HG02885 (cell line): ENCODE data around the gene C1orf198.

Experiments used
- ATAC-seq: cut with Tn5 transposase; IDR thresholded peaks from one replicate; pipeline ENCODE4 v1.9.1; 2021; ENCODE audit warnings: mild to moderate bottlenecking; ENCODE audit not compliant: unreplicated experiment, poor library complexity

Gene C1orf198

GRCh38 chr1:230839173-230839572 is 29.1 kb downstream of the C1orf198 start:
- no peak for ATAC-seq

- no peak for ATAC-seq
These were observed 31.5 kb downstream of the C1orf198 start for GRCh38 chr1:230836793-230837192.

GRCh38 chr1:230836347-230836746 is 32.0 kb downstream of the C1orf198 start:
- no peak for ATAC-seq

DNA sequence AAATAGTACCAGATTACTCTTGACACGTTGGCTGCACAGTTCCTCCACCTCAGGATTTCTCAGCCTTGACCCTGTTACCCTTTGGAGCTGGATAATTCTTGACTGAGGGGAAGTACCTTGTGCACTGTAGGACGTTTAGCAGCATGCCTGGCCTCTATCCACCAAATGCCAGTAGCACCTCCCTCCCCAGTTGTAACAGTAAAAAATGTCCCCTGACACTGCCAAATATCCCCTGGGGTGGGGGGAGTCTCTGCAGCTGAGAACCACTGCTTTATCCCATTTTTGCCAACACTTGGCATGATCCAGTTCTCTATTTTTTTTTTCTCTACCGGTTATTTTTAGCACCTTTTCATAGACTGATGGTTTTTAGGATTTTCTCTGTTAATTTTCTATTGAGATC is 34.0 kb downstream of the C1orf198 start:
- no peak for ATAC-seq

DNA sequence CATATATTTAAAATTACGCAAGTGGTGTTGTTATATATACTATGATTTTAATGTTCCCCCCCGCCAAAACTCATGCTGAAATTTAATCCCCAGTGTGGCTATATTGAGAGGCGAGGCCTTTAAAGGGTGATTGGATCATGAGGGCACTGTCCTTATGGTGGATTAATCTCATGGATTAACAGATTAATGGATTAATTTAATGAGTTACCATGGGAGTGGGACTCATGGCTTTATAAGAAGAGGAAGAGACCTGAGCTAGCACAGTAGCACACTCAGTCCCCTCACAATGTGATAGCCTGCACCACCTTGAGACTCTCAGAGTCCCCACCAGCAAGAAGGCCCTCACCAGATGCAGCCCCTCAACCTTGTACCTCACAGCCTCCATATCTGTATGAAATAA is 34.8 kb downstream of the C1orf198 start:
- ATAC-seq = no peak

DNA sequence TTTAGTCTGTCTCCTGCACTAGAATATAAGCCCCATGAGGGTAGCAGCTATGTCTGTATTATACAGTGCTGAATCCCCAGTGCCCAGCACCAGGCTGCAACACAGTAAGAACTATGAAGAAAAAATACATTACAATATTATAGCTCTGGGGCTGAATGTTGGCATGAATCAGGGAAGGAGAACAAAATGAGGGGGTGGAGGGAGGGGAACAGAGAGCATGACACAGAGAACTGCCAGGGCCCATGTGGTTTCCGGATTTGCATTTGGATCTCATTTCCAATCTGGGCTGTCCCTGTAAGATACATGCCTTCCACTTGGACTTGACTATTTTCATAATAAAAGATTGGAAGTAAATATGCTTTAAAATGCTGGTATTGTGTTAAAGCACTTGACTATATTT is 35.8 kb downstream of the C1orf198 start:
- ATAC-seq = no peak

DNA sequence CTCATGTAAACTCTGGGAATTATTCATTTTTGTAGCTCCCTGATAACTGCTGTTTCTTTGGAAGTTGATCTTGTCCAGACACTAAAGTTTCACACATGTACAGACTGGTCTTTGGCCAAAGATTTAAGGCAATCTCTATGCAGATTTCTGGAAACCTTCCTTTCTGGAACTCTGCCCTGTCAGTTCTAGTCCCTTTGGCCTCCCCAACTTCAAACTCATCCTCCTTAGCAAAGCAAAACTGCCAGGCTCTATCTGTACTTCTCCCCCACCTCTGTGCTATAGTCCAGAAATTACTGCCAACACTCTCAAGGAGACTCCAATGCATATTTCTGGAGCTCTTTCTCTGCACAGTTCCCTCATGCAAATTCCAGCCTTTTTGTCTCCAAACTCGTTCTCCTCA is 36.5 kb downstream of the C1orf198 start:
- no peak for ATAC-seq

DNA sequence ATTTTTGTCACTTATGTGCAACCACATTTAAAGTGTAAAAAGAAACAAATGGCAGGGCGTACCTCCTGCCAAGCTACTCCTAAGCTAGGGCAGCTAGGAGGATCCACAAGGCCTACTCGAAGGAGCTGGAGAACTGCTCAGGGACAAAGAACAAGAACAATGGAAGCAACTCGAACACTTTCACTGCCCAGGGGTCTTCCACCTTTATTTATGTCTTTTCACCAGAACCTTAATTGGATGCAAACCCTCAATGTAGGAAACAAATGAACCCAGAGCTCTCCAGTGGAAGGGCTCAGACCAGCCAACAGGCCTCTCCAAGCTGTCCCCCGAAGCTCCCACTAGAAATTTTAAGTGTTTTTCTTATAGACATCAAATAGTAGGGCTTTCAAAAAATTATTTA is 39.9 kb downstream of the C1orf198 start:
- no peak for ATAC-seq

- ATAC-seq = no peak
These were observed 40.5 kb downstream of the C1orf198 start for GRCh38 chr1:230827801-230828200.

- no peak for ATAC-seq
These were observed 41.1 kb downstream of the C1orf198 start for GRCh38 chr1:230827081-230827681.

GRCh38 chr1:230826166-230826875 is 42.0 kb downstream of the C1orf198 start:
- ATAC-seq = no peak

GRCh38 chr1:230825761-230826160 is 42.6 kb downstream of the C1orf198 start:
- no peak for ATAC-seq

- no peak for ATAC-seq
These were observed 43.2 kb downstream of the C1orf198 start for GRCh38 chr1:230824919-230825721.

- ATAC-seq = no peak
These were observed 43.8 kb downstream of the C1orf198 start for GRCh38 chr1:230824551-230824918.

DNA sequence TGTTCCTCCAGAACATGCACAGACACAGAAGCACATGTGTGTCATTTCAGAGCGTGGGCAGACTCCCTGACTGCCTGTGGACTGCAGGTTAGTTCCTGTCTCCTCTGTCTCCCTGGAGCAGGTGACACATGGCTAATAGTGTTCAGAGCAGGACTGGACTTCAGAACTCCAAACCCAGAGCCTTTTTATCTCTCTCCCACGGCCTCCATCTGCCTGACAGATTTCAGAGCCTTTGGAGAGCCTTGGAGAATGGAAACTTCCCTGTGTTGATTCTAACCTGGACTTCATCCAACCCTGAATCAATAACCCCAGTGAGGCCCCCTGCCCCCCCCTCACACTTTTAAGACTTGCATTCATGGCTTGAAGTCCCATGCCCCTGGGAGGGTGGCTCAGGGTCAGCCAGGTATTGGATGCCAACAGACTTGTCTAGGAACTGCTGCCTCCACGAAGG is 44.4 kb downstream of the C1orf198 start:
- ATAC-seq = no peak

DNA sequence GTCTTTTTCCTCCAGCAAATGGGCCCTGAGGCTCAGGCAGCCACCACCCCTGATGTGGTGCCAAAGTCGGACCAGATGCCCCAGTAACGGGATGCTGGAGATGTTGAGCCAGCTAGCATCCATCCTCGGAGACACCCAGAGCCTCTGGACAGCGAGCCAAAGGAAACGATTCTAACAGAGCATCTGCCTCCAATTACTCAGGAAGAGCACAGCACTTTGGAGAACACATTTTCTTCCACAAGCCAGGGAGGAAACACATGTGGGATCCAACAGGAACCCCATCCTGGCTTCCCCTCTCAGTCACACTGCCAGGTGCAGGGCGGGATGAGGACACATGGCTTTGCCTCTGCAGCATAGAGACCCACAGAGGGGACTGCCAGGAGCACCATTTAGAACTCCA is 44.9 kb downstream of the C1orf198 start:
- no peak for ATAC-seq

DNA sequence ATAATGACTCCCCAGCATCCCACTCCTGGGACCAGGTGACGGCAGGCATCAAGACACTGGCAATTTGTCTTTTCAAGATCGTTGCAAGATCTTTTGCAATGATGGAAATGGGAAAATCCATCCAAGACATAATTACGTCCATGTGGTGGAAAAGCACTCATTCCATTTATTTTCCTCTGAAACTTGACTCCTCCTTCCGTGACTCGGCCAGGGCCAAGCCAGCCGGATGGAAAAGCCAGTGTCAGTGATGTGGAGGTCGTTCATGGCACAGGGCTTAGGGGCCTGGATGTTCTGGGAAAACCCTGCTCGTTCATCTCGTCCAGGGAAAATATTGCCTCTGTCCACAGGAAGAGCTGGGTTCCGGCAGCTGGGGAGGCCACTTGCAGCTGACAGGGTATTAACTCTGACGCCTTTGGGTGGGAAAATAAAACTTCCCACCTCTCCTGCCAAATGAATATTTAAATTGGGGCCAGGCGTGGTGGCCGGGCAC is 46.2 kb downstream of the C1orf198 start:
- ATAC-seq = no peak

DNA sequence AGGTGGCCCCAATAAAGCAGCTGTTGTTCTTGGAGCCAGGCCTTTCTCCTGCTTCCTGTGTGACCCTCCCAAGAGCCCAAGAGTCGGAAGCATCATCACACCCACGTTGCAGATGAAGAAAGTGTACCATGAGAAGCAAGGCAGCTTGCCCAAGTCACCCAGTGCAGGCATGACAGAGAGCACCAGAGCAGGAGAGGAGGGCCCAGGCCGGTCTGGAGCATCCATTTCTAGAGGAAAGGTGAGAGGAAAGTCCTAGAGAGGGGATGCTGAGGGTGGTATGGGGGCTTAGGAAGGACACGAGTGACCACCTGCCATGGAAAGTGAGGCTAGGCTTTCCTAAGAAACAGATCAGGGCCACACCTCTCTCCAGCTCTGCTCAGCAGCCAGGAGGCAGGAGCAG is 47.0 kb downstream of the C1orf198 start:
- ATAC-seq = no peak

DNA sequence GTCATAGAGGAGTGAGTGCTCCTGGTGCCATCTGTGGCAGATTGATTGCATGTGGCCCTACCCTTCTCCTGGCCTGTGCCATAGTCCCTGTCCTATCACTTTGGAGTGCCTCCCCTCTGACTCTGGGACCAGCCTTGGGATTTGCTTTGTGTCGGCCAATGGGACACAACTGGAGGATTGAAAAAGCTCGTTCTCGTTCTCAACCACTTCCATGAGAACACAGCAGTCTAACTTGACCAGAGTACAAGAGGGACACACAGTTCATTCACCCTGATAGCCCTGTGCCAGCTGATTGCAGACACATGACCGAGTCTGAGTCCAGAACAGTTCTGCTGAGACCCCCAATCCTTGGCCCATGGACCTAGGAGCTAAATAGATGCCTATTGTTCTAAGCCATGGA is 47.8 kb downstream of the C1orf198 start:
- no peak for ATAC-seq

DNA sequence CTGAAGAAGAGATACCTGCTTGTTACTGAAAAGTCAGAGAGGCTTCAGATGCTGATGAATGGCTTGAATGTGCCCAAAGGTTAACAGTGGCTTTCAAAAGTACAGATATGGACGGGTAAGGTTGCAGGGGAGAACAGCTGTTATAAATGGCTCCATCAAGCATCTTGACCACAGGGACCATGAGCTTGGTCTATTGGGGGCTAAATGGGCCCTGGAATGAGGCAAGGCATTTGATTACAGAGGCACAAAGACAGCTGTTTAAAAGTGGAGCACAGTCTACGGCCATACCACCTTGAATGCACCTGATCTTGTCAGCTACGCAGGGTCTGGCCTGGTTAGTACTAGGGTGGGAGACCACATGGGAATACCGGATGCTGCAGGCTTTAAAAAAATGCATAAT is 48.3 kb downstream of the C1orf198 start:
- no peak for ATAC-seq

GRCh38 chr1:230818901-230819300 is 49.4 kb downstream of the C1orf198 start:
- ATAC-seq = no peak
